Endometrial microvascular endothelial cells (primary cell): ENCODE results near the gene ANGPTL4. TPM values are rescaled to one million over a fixed set of nuclear protein-coding genes. Genes with fewer than 3 reads are reported as not detected.
"Not testable (repeated sequence)": the region's sequence is repeated elsewhere in the genome, so short reads cannot be mapped to it uniquely, and the experiment has no call there.

Experiments used
- in situ Hi-C: cut with HindIII; loops from 2 replicates; pipeline ENCODE4 v1.10.0; 2017; ENCODE audit warnings: low sequenced_read_pairs, low pct_unique_long_range_greater_than_20kb; ENCODE audit errors: inconsistent ontology term
- total RNA-seq: library from RNA; depleted of rRNA; stranded (reverse); fragments of >200 nt; gene quantifications from one replicate; pipeline ENCODE4 v1.2.3, GENCODE V29; 2015; ENCODE audit errors: inconsistent ontology term

Gene ANGPTL4
- total RNA-seq, 1 donor from 2014 or later = 159 TPM

DNA sequence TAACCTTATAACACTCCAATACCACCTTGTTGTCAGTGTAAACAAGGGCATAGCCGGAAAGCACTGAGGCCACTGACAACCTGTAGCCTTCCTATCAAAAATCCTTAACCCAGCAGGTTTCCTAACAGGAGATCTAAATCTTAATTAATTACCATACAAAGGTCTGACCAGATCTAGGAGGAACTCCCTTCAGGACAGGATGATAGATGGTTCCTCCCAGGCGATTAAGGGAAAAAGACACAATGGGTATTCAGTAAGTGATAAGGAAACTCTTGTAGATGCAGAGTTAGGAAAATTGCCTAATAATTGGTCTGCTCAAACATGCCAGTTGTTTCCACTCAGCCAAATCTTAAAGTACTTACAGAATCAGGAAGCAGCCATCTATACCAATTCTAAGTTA, 21.1 kb downstream of the ANGPTL4 start:
- in situ Hi-C loops = not testable (repeated sequence)

DNA sequence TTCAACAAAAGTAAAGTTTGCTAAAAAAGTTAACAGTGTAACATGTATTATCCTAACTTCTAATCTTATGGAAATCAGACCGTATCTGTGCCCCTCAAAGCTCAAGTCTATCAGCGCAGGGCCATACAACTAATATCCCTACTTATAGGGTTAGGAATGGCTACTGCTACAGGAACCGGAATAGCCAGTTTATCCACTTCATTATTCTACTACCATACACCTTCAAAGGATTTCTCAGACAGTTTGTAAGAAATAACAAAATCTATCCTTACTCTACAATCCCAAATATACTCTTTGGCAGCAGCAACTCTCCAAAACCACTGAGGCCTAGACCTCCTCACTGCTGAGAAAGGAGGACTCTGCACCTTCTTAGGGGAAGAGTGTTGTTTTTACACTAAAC, 21.6 kb downstream of the ANGPTL4 start:
- in situ Hi-C loops = not testable (repeated sequence)

DNA sequence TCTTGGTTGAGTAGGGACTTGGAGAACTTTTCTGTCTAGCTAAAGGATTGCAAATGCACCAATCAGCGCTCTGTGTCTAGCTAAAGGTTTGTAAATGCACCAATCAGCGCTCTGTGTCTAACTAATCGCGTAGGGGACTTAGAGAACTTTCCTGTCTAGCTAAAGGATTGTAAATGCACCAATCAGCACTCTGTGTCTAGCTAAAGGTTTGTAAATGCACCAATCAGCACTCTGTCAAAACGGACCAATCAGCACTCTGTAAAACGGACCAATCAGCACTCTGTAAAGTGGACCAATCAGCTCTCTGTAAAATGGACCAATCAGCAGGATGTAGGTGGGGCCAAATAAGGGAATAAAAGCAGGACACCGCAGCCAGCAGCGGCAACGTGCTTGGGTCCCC, 22.5 kb downstream of the ANGPTL4 start:
- in situ Hi-C loops = not testable (repeated sequence)

DNA sequence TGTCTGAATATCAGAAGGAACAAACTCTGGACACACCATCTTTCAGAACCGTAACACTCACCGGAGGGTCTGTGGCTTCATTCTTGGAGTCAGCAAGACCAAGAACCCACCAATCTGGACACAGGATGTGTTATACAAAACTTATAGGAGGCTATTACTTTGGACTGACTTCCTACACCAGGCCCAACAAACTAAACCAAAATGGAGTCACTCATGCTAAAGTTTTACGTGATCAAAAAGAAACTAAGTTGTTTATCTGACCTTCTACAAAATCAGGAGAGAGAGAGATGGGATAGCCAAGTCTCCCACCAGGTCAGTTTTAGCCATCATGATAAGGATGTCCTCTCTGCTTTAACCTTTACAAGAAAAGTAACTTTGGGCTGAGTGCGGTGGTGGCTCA, 23.0 kb downstream of the ANGPTL4 start:
- in situ Hi-C loops = no loop called here

DNA sequence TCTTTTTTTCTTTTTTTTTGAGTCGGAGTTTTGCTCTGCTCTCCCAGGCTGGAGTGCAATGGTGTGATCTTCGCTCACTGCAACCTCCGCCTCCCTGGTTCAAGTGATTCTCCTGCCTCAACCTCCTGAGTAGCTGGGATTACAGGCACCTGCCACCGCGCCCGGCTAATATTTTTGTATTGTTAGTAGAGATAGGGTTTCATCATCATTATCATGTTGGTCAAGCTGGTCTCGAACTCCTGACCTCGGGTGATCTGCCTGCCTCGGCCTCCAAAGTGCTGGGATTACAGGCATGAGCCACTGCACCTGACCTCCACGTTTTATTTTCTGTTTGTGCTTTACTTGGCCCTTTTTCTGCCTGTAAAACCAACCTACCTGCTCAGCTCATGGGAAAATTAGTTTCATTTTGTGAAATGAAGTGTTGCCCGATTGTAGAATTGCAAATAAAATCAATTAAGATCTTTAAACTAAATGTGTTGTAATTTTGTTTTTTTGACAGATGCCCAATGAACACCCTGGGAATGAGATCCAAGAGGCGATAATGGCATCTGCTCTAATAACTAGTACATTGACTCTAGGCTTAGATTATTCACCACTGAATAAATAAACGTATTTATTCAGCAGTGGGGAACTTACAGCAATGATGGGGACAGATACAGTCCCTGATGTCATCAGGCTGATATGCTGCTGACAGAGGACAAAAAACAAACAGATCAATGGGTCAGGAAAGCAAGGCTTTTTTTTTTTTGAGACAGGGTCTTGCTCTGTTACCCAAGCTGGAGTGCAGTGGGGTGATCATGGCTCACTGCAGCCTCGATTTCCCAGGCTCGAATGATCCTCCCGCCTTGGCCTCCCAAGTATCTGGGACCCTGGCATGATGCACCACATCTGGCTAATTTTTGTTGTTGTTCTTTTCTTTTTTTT, 24.0 kb downstream of the ANGPTL4 start:
- in situ Hi-C loops = no loop called here

DNA sequence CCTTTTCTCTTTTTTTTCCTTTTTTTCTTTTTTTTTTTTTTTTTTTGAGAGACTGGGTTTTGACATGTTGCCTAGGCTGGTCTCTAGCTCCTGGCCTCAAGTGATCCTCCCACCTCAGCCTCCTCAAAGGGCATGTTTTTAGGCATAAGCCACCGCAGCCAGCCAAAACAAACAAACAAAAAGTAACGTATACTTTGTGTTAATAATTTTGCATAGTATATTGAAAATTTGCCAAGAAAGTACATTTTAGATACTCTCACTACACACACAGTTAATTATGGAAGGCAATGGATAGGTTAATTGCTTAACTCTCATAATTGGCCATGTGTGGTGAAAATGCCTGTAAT, 24.6 kb downstream of the ANGPTL4 start:
- in situ Hi-C loops = no loop called here

DNA sequence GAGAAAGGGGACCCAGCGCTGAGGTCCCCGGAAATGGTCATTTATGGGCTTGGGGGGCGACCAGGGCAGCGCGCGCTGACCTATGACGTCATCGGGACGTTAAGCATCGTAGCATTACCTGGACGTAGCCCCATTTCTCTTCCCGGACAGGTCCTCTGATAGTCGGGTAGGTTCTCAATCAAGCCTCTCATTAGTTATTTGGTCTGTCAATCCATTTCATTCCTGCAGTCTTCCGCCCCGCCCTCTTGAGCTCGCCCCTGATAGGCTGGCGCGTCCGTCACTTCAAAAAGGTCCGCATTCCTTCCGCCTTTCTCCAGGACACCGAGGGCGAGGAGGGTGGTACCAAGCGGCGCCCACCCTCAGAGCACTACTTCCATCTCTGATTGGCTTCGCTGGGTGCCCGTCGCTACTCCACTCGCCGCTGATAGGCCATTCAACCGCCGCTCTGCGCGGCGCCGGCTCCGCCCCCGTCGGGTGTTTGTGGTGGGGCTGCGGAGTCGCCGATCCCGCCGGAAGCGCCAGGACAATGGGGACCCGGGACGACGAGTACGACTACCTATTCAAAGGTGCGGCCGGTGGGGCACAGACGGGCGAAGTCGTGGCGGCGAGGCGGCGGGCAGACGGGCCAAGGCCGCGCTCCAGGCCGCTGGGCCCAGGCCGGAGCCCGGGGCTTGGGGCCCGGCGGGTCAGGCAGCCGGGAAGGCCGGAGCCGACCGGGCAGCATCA, 26.1 kb downstream of the ANGPTL4 start, which contains the start of gene RAB11B:
TSS of gene RAB11B (plus strand) at position 470 of the 726 bp plus-strand sequence. CDS start at position 527, 57 bp downstream.
- in situ Hi-C loops = no loop called here

DNA sequence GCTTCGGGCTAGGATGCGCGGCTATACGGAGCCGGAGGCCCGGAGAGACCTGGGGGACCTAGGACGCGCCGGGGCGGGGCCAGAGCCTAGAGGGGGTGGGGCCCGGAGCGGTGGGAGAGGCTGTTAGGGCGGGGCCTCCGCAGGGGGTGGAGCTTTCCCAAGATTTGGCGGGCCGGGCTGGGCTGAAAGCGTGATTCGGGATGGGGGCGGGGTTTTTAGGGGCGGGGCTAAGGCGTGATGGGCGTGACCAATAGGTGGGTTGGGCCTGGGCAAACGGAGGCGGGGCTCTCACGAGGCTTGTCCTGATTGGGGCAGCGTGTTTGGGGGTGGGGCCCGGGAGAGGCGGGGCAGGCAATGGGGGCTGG, 26.6 kb downstream of the ANGPTL4 start:
- in situ Hi-C loops = no loop called here

DNA sequence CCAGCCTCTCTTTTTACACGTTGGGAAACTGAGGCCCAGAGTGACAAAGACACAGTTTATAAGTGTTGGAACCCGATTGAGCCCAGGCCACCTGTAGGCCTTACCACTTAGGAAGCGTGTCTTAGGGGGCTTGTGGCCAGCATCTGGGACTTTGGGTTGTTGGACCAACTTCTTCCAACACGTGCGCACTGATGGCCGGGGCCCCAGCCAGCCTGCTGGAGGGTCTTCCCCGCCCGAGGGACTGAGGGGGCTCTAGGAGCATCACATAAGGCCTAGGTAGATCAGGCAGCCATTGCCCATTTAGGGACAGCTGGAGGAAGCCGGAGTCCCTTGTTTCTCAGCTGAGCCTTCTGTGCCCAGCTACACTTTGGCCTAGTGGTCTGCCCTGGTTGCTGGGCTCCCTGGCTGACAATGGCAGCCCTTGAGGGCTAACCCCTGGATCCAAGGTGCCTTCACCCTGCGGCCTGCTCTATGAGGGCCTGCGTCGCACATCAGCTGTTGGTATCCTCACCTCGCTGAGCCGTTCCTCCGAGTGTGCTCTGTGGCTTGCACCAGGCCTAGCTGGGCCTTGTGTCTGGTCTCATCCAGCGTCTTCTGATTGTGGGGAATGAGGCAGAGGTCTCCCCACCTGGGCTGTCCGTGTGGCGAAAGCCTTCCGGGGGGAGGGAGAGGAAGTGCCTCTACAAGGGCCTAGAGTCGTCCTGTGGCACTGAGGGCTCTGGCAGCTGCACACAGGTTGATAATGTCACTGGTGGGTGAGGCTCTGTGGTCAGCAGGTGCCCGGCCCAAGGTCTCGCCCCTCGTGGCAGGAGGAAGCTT, 27.5 kb downstream of the ANGPTL4 start:
- in situ Hi-C loops = no loop called here

DNA sequence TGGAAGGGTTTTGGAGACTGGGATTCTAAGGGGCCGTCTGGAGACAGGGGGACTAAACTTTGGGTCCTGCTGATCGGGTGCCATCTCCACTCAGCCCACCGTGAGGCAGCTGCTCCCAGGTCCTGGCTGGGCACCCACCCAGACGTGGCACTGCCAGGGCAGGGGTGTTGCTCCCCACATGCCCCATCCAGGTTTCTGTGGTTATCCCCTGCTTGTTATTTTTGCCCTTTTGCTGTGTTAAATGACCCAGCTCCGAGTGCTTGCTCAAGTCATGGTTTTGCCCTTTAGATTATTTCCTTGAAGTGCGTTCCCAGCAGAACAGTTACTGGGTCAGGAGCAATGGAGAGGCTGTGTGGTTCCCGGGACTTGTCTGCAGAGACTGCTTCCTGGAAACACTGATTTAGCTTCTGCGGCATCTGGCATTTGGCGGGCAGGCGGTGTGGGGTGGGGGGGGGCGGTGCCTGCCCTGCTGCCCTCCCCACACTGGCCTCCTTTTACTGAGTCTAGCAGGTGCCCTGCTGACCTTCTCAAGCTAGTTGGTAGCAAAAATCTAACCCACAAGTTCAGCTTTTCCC, 28.1 kb downstream of the ANGPTL4 start:
- in situ Hi-C loops = no loop called here

DNA sequence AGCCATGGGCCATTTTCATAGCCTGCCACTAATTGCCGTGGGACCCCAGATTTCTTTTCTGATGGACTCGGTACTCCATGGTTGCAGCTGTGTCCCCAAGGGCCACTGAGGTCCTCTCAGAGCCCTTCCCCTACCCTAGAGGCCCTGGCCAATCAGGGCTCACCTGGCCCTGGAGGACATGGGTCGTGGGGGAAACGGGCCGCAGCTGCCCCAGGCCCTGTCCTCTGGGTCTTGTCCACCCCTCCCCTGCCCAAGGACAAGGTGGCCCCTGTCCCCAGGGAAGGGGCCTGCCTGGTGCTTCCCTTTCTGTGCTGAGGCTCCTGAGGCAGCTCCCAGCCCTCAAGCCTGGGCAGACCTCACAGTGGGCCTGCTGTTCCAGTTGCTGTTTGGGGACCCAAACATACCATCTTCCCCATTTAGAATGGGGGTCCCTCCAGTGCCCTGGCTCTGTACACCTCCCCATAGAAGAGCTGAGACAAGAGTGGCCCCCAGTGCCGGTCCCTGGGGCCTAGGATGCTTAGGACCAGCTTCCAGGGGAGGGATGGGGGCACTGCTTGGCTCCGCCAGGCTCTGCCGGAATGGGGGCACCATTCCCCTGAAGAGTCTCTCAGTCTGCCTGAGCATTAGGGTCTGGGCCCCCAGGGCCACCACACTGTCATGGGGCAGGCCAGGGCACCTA, 29.4 kb downstream of the ANGPTL4 start:
- in situ Hi-C loops = no loop called here

DNA sequence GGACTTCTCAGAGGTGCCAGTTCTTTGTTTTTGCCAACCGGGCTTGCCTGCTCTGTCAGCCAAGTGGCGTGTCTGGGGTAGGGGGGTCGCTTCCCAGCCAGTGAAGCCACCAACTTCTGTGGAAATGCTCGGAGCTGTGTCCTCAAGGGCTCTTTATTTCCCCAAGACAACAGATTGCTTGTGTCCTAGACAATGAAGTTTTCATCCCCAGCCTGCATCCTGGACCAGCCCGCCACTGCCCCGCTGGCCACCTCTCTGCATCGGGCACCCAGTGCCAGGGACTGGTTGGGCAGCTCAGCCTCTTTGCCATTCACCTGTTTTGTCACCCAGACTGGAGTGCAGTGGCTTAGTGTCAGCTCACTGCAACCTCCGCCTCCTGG, 29.9 kb downstream of the ANGPTL4 start:
- in situ Hi-C loops = no loop called here

DNA sequence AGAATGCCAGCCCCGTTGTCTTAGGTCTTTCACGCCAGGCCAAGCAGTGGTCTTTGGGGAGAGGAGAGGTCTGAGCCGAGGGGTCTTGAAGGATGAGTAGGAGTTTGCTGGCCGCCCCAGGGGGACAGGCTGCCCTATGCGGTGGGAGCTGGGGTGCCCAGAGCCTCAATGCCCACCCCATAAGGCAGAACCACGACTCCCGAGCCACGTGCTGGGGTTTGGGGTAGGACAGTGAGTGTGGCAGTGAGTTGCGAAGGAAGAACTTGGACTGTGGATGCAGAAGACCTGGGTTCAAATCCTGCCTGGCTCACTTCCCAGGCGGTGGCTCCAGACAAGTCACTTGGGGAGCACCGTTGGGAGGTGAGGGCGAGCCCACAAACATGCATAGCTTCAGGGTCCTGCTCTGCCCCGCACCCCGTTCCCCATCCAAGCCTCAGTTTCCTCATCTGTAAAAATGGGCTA, 31.7 kb downstream of the ANGPTL4 start:
- in situ Hi-C loops = no loop called here

DNA sequence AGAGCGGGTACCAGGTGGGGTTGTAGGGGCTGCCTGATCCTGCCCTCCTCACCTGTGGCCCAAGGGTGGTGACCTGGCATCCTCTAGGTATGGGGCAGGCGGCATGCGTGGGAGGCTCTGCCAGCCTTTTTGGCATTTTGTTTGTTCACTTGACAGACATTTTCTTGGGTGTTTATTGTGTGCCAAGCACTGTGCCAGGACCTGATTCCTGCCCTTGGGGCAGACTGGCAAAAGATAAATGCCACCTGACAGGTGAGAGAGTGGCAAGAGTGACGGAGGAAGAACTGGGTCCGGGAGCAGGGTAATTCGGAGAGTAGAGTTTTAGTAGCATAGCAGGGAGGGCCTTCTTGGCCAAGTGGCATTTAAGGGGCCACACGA, 32.2 kb downstream of the ANGPTL4 start:
- in situ Hi-C loops = no loop called here

DNA sequence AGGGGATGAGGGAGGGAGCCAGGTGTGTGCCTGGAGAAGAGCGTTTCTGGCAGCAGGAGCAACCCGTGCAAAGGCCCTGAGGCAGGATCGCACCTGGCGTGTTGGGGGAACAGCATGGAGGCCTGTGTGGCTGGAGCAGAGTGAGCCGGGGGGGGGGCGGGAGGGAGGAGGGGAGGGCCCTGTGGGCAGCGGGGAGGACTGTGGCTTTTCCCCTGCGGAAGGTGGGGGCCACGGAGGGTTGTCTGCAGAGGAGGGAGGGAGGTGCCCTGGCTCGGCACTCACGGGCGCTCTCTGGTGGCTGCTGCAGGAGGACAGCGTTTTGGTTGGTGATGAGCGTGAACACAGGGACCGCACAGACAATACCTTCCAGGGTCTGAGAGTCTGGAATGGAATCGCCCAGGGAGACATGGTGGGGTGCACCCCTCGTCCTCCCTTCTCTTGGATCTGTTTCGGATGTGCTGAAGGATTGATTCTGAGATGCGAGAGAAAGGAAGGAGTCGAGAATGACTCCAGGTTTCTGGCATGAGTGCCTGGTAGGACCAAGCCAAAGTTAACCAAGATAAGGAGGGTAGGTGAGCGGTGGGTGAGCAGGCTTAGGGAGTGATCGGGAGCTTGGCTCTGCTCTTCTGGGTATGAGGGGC, 32.7 kb downstream of the ANGPTL4 start:
- in situ Hi-C loops = no loop called here

DNA sequence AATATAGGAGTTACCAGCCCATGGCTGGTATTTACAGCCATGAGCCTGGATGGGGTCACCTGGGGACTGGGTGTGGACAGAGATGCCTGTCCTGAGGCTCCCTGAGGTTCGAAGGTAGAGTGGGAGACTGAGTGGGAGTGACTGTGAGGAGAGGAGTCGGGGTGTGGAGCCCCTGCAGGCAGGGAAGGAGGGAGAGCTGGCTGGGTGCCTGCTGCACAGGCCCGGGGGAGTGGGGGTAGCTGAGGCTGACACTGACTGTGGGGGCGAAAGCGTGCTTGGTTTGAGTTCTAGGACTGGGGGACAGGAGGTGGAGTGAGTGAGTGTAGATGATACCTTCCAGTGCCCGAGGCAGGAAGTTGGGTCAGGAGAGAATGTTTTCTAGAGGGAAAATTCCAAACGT, 33.3 kb downstream of the ANGPTL4 start:
- in situ Hi-C loops = no loop called here

DNA sequence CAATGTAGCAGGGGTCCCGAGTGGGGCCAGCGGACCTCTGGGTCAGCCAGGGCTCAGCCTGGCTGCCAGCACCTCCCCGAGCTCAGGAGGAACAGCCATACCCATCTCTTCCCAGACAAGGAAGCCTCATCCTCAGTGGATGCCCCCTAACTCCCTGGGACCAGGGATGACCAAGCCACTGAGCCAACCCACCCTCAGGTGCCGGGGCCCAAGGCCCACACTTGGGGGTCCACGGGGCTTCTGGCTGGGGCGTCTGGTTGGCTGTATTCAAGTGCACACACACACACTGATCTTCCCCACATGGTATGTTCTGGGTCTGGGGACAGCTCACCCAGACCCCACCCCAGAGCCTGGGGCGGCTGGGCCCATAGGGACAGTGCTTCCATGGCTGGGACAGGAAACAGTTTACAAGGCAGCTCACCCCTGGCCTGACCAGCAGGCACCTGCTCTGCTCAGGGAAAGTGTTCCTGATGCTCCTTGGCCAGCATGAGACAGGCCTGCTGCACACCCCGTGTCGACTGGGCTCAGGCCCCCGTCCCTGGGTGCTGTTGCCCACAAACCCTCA, 33.9 kb downstream of the ANGPTL4 start:
- in situ Hi-C loops = no loop called here

DNA sequence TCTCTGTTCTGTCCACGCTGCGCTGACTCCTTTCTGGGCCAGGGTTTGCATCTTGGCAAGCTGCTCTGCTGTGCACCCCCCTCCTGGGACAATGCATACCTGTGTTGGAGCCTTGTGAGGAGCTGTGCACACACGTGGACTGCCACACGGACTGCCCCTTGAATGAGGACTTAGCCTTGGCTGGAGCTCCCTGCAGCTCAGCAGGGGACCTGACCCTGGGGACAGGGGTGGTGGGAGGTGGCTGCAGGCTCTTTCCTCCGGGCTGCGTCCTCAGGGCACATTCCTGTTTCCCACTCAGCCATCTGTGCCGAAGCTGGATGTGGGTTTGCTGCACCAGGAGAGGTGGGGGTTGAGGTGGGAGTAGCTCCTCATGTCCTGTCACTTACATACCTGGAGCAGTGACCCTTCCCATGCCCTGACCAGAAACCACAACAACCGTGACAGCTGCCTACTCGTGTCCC, 34.4 kb downstream of the ANGPTL4 start:
- in situ Hi-C loops = no loop called here
